AG10803 (cell line): ENCODE results near the gene RCCD1.

Experiments used
- DNase-seq: peaks from one replicate; pipeline ENCODE4 v3.0.0; 2010; ENCODE audit warnings: low read depth
- H3K4me3 ChIP-seq: 2 replicates; pipeline ENCODE4 v1.5.1; 2011; ENCODE audit warnings: mild to moderate bottlenecking, low read length, control low read depth
- CTCF ChIP-seq: conservative IDR thresholded peaks from 2 replicates; pipeline ENCODE4 v1.5.1; 2011; ENCODE audit warnings: mild to moderate bottlenecking, low read length, control low read depth, inconsistent platforms

RCCD1 gene

GRCh38 chr15:91001209-91001608 is 46.5 kb downstream of the RCCD1 start:
- TF ChIP-seq CTCF: no peak
- no peak for DNase-seq
- no peak overlapping the region for H3K4me3 ChIP-seq

DNA sequence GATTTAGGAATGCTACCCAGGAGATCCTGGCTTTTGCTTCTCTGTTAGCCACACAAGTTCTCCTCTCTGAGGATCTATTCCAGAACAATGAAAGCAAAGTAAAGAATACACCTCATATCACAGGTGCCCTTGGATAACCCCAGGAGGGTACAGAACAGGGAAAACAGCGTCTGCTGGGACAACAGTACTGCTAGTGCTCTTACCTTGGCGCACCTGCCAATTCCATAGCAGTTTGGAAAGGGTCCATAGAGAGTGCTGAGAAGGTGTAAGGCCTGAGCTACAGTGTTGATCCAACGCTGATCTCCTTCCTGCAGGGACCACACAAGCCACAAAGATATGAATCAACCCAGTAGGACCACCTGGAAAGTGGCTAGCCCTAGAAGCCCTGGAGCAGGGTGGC is 52.6 kb downstream of the RCCD1 start:
- no peak for TF ChIP-seq CTCF
- DNase-seq: no peak
- H3K4me3 ChIP-seq: no peak overlapping the region
